Measurements from ENCODE around the gene DET1. TPM values are rescaled to one million over a fixed set of nuclear protein-coding genes. Genes with fewer than 3 reads are reported as not detected.

DET1 gene
- total RNA-seq, 1 experiment from 2014 or later: 6.1 TPM

DNA sequence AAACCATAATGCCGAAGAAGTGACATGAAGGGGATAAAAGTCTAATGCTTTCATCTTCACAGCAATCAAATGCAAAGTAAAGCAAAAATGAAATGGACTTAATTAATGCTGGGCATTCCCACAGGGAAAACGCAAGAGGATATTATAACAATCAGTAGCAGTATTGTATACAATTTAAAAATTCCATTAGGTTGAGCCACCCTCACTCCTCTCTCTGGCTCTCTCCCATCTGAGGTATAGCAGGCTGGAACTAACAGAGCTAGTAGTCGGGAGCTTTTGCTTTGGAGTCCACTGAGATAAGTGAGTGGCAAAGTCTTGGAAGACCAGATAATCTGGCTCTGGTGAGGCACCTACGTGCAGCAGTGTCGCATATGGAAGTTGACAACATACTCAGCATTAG lies 33.9 kb downstream of the DET1 start:
- CTCF ChIA-PET: interaction anchor here (0.9 kb wide), 1 partner anchor 123 kb away, joined by 3 read pairs; no protein-coding TSS in a partner anchor
- no peak overlapping the region for H3K27ac Mint-ChIP-seq
- peaks cover 10% of the 10 kb centered on the region for H3K36me3 Mint-ChIP-seq

More for the DNA sequence above, 33.9 kb downstream of the DET1 start:
- POLR2A ChIA-PET: interaction anchor here (0.5 kb wide), 1 partner anchor 13 kb away, joined by 4 read pairs; no protein-coding TSS in a partner anchor
- Mint-ChIP-seq H3K27me3 (ENCODE audit: low read depth) (peaks cover 5% of the 10 kb centered on the region), H3K4me3 (no peak overlapping the region), H3K9me3 (peaks cover 5% of the 10 kb centered on the region; the same call in 1 of the 2 replicates), H3K4me1 (no peaks in the 10 kb centered on the region)
- TF ChIP-seq, protein P1, sequence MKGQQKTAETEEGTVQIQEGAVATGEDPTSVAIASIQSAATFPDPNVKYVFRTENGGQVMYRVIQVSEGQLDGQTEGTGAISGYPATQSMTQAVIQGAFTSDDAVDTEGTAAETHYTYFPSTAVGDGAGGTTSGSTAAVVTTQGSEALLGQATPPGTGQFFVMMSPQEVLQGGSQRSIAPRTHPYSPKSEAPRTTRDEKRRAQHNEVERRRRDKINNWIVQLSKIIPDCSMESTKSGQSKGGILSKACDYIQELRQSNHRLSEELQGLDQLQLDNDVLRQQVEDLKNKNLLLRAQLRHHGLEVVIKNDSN (CRISPR knock-in tag; IDR thresholded peaks at IDR 0.05): no peak
- no peak for TF ChIP-seq GRHL2 (CRISPR knock-in tag; IDR thresholded peaks at IDR 0.05; ENCODE audit: insufficient replicate concordance, severe bottlenecking)
- TF ChIP-seq, protein P2, sequence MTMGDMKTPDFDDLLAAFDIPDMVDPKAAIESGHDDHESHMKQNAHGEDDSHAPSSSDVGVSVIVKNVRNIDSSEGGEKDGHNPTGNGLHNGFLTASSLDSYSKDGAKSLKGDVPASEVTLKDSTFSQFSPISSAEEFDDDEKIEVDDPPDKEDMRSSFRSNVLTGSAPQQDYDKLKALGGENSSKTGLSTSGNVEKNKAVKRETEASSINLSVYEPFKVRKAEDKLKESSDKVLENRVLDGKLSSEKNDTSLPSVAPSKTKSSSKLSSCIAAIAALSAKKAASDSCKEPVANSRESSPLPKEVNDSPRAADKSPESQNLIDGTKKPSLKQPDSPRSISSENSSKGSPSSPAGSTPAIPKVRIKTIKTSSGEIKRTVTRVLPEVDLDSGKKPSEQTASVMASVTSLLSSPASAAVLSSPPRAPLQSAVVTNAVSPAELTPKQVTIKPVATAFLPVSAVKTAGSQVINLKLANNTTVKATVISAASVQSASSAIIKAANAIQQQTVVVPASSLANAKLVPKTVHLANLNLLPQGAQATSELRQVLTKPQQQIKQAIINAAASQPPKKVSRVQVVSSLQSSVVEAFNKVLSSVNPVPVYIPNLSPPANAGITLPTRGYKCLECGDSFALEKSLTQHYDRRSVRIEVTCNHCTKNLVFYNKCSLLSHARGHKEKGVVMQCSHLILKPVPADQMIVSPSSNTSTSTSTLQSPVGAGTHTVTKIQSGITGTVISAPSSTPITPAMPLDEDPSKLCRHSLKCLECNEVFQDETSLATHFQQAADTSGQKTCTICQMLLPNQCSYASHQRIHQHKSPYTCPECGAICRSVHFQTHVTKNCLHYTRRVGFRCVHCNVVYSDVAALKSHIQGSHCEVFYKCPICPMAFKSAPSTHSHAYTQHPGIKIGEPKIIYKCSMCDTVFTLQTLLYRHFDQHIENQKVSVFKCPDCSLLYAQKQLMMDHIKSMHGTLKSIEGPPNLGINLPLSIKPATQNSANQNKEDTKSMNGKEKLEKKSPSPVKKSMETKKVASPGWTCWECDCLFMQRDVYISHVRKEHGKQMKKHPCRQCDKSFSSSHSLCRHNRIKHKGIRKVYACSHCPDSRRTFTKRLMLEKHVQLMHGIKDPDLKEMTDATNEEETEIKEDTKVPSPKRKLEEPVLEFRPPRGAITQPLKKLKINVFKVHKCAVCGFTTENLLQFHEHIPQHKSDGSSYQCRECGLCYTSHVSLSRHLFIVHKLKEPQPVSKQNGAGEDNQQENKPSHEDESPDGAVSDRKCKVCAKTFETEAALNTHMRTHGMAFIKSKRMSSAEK (CRISPR knock-in tag; IDR thresholded peaks at IDR 0.05; ENCODE audit: borderline replicate concordance): no peak
- no peak for TF ChIP-seq CBFB (CRISPR knock-in tag; IDR thresholded peaks at IDR 0.05; ENCODE audit: low read depth)
- TF ChIP-seq, protein P3, sequence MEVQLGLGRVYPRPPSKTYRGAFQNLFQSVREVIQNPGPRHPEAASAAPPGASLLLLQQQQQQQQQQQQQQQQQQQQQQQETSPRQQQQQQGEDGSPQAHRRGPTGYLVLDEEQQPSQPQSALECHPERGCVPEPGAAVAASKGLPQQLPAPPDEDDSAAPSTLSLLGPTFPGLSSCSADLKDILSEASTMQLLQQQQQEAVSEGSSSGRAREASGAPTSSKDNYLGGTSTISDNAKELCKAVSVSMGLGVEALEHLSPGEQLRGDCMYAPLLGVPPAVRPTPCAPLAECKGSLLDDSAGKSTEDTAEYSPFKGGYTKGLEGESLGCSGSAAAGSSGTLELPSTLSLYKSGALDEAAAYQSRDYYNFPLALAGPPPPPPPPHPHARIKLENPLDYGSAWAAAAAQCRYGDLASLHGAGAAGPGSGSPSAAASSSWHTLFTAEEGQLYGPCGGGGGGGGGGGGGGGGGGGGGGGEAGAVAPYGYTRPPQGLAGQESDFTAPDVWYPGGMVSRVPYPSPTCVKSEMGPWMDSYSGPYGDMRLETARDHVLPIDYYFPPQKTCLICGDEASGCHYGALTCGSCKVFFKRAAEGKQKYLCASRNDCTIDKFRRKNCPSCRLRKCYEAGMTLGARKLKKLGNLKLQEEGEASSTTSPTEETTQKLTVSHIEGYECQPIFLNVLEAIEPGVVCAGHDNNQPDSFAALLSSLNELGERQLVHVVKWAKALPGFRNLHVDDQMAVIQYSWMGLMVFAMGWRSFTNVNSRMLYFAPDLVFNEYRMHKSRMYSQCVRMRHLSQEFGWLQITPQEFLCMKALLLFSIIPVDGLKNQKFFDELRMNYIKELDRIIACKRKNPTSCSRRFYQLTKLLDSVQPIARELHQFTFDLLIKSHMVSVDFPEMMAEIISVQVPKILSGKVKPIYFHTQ (CRISPR knock-in tag; IDR thresholded peaks at IDR 0.05): no peak
- TF ChIP-seq, protein P4, sequence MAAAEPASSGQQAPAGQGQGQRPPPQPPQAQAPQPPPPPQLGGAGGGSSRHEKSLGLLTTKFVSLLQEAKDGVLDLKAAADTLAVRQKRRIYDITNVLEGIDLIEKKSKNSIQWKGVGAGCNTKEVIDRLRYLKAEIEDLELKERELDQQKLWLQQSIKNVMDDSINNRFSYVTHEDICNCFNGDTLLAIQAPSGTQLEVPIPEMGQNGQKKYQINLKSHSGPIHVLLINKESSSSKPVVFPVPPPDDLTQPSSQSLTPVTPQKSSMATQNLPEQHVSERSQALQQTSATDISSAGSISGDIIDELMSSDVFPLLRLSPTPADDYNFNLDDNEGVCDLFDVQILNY (CRISPR knock-in tag; IDR thresholded peaks at IDR 0.05): no peak
- TF ChIP-seq, protein P5, sequence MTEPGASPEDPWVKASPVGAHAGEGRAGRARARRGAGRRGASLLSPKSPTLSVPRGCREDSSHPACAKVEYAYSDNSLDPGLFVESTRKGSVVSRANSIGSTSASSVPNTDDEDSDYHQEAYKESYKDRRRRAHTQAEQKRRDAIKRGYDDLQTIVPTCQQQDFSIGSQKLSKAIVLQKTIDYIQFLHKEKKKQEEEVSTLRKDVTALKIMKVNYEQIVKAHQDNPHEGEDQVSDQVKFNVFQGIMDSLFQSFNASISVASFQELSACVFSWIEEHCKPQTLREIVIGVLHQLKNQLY (CRISPR knock-in tag; IDR thresholded peaks at IDR 0.05): no peak
- TF ChIP-seq EMX1 (CRISPR knock-in tag; IDR thresholded peaks at IDR 0.05): no peak
- no peak for TF ChIP-seq TEAD4 (CRISPR knock-in tag; IDR thresholded peaks at IDR 0.05)
- TF ChIP-seq, protein P6, sequence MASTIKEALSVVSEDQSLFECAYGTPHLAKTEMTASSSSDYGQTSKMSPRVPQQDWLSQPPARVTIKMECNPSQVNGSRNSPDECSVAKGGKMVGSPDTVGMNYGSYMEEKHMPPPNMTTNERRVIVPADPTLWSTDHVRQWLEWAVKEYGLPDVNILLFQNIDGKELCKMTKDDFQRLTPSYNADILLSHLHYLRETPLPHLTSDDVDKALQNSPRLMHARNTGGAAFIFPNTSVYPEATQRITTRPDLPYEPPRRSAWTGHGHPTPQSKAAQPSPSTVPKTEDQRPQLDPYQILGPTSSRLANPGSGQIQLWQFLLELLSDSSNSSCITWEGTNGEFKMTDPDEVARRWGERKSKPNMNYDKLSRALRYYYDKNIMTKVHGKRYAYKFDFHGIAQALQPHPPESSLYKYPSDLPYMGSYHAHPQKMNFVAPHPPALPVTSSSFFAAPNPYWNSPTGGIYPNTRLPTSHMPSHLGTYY (CRISPR knock-in tag; IDR thresholded peaks at IDR 0.05): no peak
- TF ChIP-seq ELF4 (CRISPR knock-in tag; IDR thresholded peaks at IDR 0.05; ENCODE audit: low read depth): no peak
- no peak for TF ChIP-seq ZBTB21 (CRISPR knock-in tag; IDR thresholded peaks at IDR 0.05; ENCODE audit: borderline replicate concordance)
- TF ChIP-seq, protein P7, sequence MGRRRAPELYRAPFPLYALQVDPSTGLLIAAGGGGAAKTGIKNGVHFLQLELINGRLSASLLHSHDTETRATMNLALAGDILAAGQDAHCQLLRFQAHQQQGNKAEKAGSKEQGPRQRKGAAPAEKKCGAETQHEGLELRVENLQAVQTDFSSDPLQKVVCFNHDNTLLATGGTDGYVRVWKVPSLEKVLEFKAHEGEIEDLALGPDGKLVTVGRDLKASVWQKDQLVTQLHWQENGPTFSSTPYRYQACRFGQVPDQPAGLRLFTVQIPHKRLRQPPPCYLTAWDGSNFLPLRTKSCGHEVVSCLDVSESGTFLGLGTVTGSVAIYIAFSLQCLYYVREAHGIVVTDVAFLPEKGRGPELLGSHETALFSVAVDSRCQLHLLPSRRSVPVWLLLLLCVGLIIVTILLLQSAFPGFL (CRISPR knock-in tag; IDR thresholded peaks at IDR 0.05; ENCODE audit: borderline replicate concordance): no peak
- no peak for TF ChIP-seq NR3C1 (CRISPR knock-in tag; conservative IDR thresholded peaks at IDR 0.05; ENCODE audit: low read depth)
- no peak for TF ChIP-seq SMAD3 (CRISPR knock-in tag; IDR thresholded peaks at IDR 0.05; ENCODE audit: borderline replicate concordance)
- TF ChIP-seq, protein P8, sequence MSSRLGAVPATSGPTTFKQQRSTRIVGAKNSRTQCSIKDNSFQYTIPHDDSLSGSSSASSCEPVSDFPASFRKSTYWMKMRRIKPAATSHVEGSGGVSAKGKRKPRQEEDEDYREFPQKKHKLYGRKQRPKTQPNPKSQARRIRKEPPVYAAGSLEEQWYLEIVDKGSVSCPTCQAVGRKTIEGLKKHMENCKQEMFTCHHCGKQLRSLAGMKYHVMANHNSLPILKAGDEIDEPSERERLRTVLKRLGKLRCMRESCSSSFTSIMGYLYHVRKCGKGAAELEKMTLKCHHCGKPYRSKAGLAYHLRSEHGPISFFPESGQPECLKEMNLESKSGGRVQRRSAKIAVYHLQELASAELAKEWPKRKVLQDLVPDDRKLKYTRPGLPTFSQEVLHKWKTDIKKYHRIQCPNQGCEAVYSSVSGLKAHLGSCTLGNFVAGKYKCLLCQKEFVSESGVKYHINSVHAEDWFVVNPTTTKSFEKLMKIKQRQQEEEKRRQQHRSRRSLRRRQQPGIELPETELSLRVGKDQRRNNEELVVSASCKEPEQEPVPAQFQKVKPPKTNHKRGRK (CRISPR knock-in tag; IDR thresholded peaks at IDR 0.05; ENCODE audit: borderline replicate concordance): no peak
- no peak for TF ChIP-seq ZNF219 (CRISPR knock-in tag; IDR thresholded peaks at IDR 0.05; ENCODE audit: borderline replicate concordance)
- TF ChIP-seq SOX15 (CRISPR knock-in tag; IDR thresholded peaks at IDR 0.05): no peak
- DNase-seq (ENCODE audit: low spot score) (no peak), ATAC-seq (no peak)
